CD8-positive, alpha-beta memory T cell (primary cell): ENCODE measurements around the gene DOK3. TPM values are rescaled to one million over a fixed set of nuclear protein-coding genes. Genes with fewer than 3 reads are reported as not detected.

Experiments
- CTCF ChIA-PET: fragments of 350-600 bp; sonication (Branson Sonifier 250); formaldehyde crosslinking; loops from one replicate; lab custom pipeline; 2021; ENCODE audit warnings: antibody characterized with exemption; lab: Charles Lee
- POLR2A ChIA-PET: fragments of 350-600 bp; sonication (Branson Sonifier 250); formaldehyde crosslinking; loops from one replicate; lab custom pipeline; 2021; ENCODE audit warnings: antibody characterized with exemption; lab: Charles Lee
- DNase-seq, 5 donors: peaks; one replicate each; pipeline versions ENCODE4 v3.0.0 to v3.0.0-alpha.2; 2020 to 2022; ENCODE audit warnings: mixed read lengths in 1 of 5
- H3K27ac ChIP-seq: one replicate; pipeline ENCODE4 v1.7.0; 2013; ENCODE audit warnings: low read depth, mild to moderate bottlenecking, low read length, moderate library complexity
- H3K27me3 ChIP-seq: 2 replicates; pipeline ENCODE4 v1.7.0; 2013; ENCODE audit warnings: low read length, mild to moderate bottlenecking; ENCODE audit not compliant: insufficient read depth, poor library complexity, severe bottlenecking
- H3K36me3 ChIP-seq: 2 replicates; pipeline ENCODE4 v1.7.0; 2013; ENCODE audit warnings: mild to moderate bottlenecking, low read length, moderate library complexity; ENCODE audit not compliant: insufficient read depth
- H3K4me1 ChIP-seq: 2 replicates; pipeline ENCODE4 v1.7.0; 2013; ENCODE audit warnings: mild to moderate bottlenecking, low read length, moderate library complexity; ENCODE audit not compliant: insufficient read depth
- H3K4me3 ChIP-seq: 2 replicates; pipeline ENCODE4 v1.7.0; 2013; ENCODE audit warnings: mild to moderate bottlenecking, low read length
- H3K9me3 ChIP-seq: 2 replicates; pipeline ENCODE4 v1.7.0; 2013; ENCODE audit warnings: mild to moderate bottlenecking, low read length
- H3K27ac Mint-ChIP-seq, 8 donors: one replicate each; pipeline ENCODE4 v1.8.0; 2020 to 2021; ENCODE audit warnings: mixed read lengths in 8 of 8, mild to moderate bottlenecking in 6 of 8, inconsistent platforms in 3 of 8, moderate library complexity in 3 of 8
- H3K27me3 Mint-ChIP-seq, 2 donors: one replicate each; pipeline ENCODE4 v1.8.0; 2020 to 2021; ENCODE audit warnings: mixed read lengths in 2 of 2, mild to moderate bottlenecking in 1 of 2, moderate library complexity in 1 of 2
- H3K36me3 Mint-ChIP-seq, 3 donors: one replicate each; pipeline ENCODE4 v1.8.0; 2020 to 2021; ENCODE audit warnings: mixed read lengths in 3 of 3, inconsistent platforms in 1 of 3, mild to moderate bottlenecking in 1 of 3
- H3K4me1 Mint-ChIP-seq, 3 donors: one replicate each; pipeline ENCODE4 v1.8.0; 2020 to 2021; ENCODE audit warnings: mixed read lengths in 3 of 3, inconsistent platforms in 1 of 3, mild to moderate bottlenecking in 1 of 3
- H3K4me3 Mint-ChIP-seq, 7 donors: one replicate each; pipeline ENCODE4 v1.8.0; 2020 to 2021; ENCODE audit warnings: mixed read lengths in 7 of 7, mild to moderate bottlenecking in 6 of 7, moderate library complexity in 4 of 7, inconsistent platforms in 2 of 7
- H3K9me3 Mint-ChIP-seq, 5 donors: one replicate each; pipeline ENCODE4 v1.8.0; 2020 to 2022; ENCODE audit warnings: mixed read lengths in 5 of 5, mild to moderate bottlenecking in 3 of 5, moderate library complexity in 2 of 5, inconsistent platforms in 1 of 5
- polyA plus RNA-seq: library from polyadenylated mRNA; unstranded; fragments of 300-500 nt; fragmentation: Illumina TruSeq; gene quantifications from one replicate; pipeline ENCODE4 v1.2.3, GENCODE V29; 2021
- total RNA-seq, 2 experiments: library from RNA; stranded (reverse); gene quantifications; one replicate each; pipeline ENCODE4 v1.2.3, GENCODE V29; 2021

The DOK3 gene
- total and polyA plus RNA-seq, 3 experiments from 2014 or later, result 0.08 to 5.1 (median 4.2) TPM

DNA sequence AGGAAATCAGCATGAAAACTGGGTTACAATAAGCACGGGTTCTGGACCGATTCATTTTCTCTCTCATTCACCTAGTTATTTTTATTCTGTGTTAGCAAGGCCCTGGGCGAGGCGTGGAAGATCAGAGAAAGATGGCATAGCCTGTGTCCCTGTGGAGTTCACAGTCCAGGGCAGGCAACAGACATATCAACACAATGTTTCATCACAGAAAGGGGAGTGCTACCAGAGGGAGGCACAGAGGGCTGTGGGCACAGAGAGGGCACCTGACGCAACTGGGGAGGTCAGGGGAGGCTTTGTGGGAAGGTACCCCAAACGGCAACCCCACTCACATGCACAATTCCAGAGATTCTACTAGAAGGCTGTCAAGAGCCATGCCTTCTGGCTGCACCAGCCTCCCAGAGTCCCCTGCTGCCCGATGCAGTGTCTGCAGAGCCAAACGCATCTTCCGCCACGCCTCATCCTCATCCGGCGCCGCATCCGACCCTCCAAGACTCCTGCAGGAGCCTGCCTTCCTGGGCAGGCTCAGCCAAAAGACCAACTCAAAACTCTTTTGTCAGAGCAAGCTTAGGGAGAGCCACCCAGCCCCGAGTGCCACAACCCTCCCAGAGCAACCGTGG lies 43.3 kb upstream of the DOK3 start:
- H3K4me3 Mint-ChIP-seq, result peak overlapping the region; percentile 82 to 90 (median 88)
- CTCF ChIA-PET, result no interaction called here
- Histone ChIP-seq H3K36me3 (no peaks in the 10 kb centered on the region), H3K4me3 (peak overlapping the region; percentile 64), H3K9me3 (no peaks in the 10 kb centered on the region), H3K4me1 (peaks cover 21% of the 10 kb centered on the region), H3K27me3 (no peaks in the 10 kb centered on the region), H3K27ac (peak overlapping the region; percentile 49)
- no peak for DNase-seq
- no peaks in the 10 kb centered on the region for H3K27me3 Mint-ChIP-seq
- H3K4me1 Mint-ChIP-seq, result peaks cover 45 to 70% (median 65%) of the 10 kb centered on the region in 3 donors
- POLR2A ChIA-PET, result interaction anchor here (0.5 kb wide), 1 partner anchor 553 kb away, joined by 4 read pairs; no protein-coding TSS in a partner anchor
- H3K27ac Mint-ChIP-seq, result peak overlapping the region; percentile 18 to 90 (median 72)
- no peaks in the 10 kb centered on the region for H3K9me3 Mint-ChIP-seq
- peaks cover 0 to 32% (median 3%) of the 10 kb centered on the region in 3 donors for H3K36me3 Mint-ChIP-seq

DNA sequence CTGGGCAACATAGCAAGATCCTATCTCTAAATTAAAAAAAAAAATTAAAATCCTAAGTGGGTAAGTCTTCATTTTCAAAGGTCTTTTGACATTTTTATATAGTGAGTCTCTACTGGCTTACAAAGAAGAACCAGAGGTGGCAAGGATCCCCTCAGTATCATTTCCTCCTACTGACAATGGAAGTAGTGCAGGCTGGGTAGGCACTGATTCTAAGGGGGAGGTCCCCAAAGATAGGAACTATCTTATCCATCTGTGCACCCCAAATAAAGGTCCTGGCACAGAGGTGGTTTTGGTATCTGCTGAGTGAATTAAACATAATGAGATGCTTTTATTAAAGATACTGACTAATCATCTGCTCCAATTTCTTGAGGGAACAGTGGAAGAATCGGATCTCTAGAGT lies 40.5 kb upstream of the DOK3 start:
- Histone ChIP-seq H3K36me3 (no peaks in the 10 kb centered on the region), H3K27me3 (no peaks in the 10 kb centered on the region), H3K4me3 (no peak overlapping the region), H3K9me3 (no peaks in the 10 kb centered on the region), H3K27ac (no peak overlapping the region), H3K4me1 (peaks cover 21% of the 10 kb centered on the region)
- Mint-ChIP-seq H3K27ac (peak overlapping the region in 2 of 8 donors; percentile 19 to 40), H3K36me3 (peaks cover 0 to 44% (median 3%) of the 10 kb centered on the region in 3 donors), H3K9me3 (no peaks in the 10 kb centered on the region), H3K27me3 (no peaks in the 10 kb centered on the region), H3K4me3 (peak overlapping the region in 2 of 7 donors; percentile 10 to 13), H3K4me1 (peaks cover 47 to 69% (median 67%) of the 10 kb centered on the region in 3 donors)
- ChIA-PET POLR2A (no interaction called here), CTCF (interaction anchor here (1.1 kb wide), 1 partner anchor 160 kb away, joined by 4 read pairs; no protein-coding TSS in a partner anchor)
- DNase-seq, result no peak

GRCh38 chr5:177548495-177548894 lies 38.9 kb upstream of the DOK3 start:
- no peaks in the 10 kb centered on the region for H3K27me3 Mint-ChIP-seq
- CTCF ChIA-PET, result interaction anchor here (1.1 kb wide), 2 partner anchors 11 to 21 kb away, joined by 3 to 4 read pairs; no protein-coding TSS in a partner anchor
- H3K9me3 Mint-ChIP-seq, result no peaks in the 10 kb centered on the region
- peaks cover 15% of the 10 kb centered on the region for H3K4me1 ChIP-seq
- H3K27ac Mint-ChIP-seq, result no peak overlapping the region
- no peaks in the 10 kb centered on the region for H3K36me3 ChIP-seq
- no peak overlapping the region for H3K4me3 ChIP-seq
- H3K4me3 Mint-ChIP-seq, result no peak overlapping the region
- no peak overlapping the region for H3K27ac ChIP-seq
- POLR2A ChIA-PET, result interaction anchor here (0.6 kb wide), 1 partner anchor 18 kb away, joined by 3 read pairs; no protein-coding TSS in a partner anchor
- peaks cover 0 to 44% (median 3%) of the 10 kb centered on the region in 3 donors for H3K36me3 Mint-ChIP-seq
- no peaks in the 10 kb centered on the region for H3K27me3 ChIP-seq
- peaks cover 45 to 73% (median 72%) of the 10 kb centered on the region in 3 donors for H3K4me1 Mint-ChIP-seq
- DNase-seq, result no peak
- H3K9me3 ChIP-seq, result no peaks in the 10 kb centered on the region

GRCh38 chr5:177547736-177548135 lies 38.1 kb upstream of the DOK3 start:
- no peak overlapping the region for H3K4me3 Mint-ChIP-seq
- Histone ChIP-seq H3K27me3 (no peaks in the 10 kb centered on the region), H3K4me3 (no peak overlapping the region), H3K27ac (no peak overlapping the region), H3K36me3 (no peaks in the 10 kb centered on the region), H3K4me1 (peaks cover 7% of the 10 kb centered on the region), H3K9me3 (no peaks in the 10 kb centered on the region)
- H3K27ac Mint-ChIP-seq, result peak overlapping the region in 3 of 8 donors; percentile 39 to 94 (median 47)
- H3K4me1 Mint-ChIP-seq, result peaks cover 38 to 71% (median 69%) of the 10 kb centered on the region in 3 donors
- no peaks in the 10 kb centered on the region for H3K27me3 Mint-ChIP-seq
- ChIA-PET POLR2A (interaction anchor here (0.6 kb wide), 1 partner anchor 19 kb away, joined by 3 read pairs; no protein-coding TSS in a partner anchor), CTCF (interaction anchor here (1.1 kb wide), 2 partner anchors 10 to 20 kb away, joined by 3 to 4 read pairs; no protein-coding TSS in a partner anchor)
- peaks cover 0 to 44% (median 3%) of the 10 kb centered on the region in 3 donors for H3K36me3 Mint-ChIP-seq
- no peak for DNase-seq
- H3K9me3 Mint-ChIP-seq, result no peaks in the 10 kb centered on the region

GRCh38 chr5:177546258-177546741 lies 36.7 kb upstream of the DOK3 start:
- ChIA-PET CTCF (interaction anchor here (1.3 to 1.6 kb wide), 2 partner anchors 21 to 45 kb away, joined by 3 read pairs; no protein-coding TSS in a partner anchor), POLR2A (no interaction called here)
- DNase-seq, result no peak
- Histone ChIP-seq H3K36me3 (no peaks in the 10 kb centered on the region), H3K27ac (no peak overlapping the region), H3K27me3 (no peaks in the 10 kb centered on the region), H3K9me3 (no peaks in the 10 kb centered on the region), H3K4me1 (no peaks in the 10 kb centered on the region), H3K4me3 (no peak overlapping the region)
- Mint-ChIP-seq H3K4me1 (peaks cover 34 to 61% (median 61%) of the 10 kb centered on the region in 3 donors), H3K4me3 (no peak overlapping the region), H3K27ac (peak overlapping the region in 1 of 8 donors; percentile 68), H3K9me3 (no peaks in the 10 kb centered on the region), H3K36me3 (peaks cover 0 to 42% (median 3%) of the 10 kb centered on the region in 3 donors), H3K27me3 (no peaks in the 10 kb centered on the region)

DNA sequence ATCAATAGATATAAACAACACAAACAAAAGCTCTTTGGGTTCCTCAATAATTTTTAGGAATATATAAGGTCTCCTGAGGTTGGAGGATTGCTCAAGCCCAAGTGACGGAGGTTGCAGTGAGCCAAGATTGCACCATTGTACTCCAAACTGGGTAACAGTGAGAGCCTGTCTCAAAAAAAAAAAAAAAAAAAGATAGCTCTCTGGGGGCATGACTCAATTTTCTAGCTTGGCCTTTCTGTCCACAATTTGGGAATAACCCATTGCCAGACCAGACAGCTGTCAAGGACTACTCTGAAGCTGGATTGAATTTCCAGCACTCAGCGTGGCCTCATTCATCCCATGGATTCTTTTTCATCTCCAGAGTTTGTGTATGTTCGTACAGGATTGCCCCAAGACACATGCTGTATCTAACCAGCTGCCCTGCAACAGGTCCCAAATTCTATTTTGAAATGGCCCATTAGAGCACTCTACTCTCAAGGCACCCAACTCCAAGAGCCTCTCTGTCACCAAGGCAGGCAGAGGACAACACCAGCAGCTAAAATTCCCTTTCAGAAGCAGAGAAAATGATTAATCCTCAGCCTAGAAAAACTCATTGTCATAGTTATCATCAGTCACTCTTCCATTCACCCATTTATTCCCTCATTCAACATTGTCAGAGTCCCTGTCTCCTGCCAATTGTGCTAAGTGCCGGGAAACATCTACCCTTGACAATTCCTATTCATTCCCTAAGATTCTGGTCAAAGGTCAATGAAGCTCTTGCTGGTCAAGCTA lies 36.0 kb upstream of the DOK3 start:
- peak overlapping the region in 3 of 8 donors; percentile 56 to 69 (median 68) for H3K27ac Mint-ChIP-seq
- H3K27me3 Mint-ChIP-seq, result no peaks in the 10 kb centered on the region
- DNase-seq, result no peak
- no peaks in the 10 kb centered on the region for H3K4me1 ChIP-seq
- H3K4me3 Mint-ChIP-seq, result peak overlapping the region in 1 of 7 donors; percentile 10
- H3K4me3 ChIP-seq, result no peak overlapping the region
- peaks cover 0 to 42% (median 3%) of the 10 kb centered on the region in 3 donors for H3K36me3 Mint-ChIP-seq
- H3K27me3 ChIP-seq, result no peaks in the 10 kb centered on the region
- H3K9me3 Mint-ChIP-seq, result no peaks in the 10 kb centered on the region
- H3K9me3 ChIP-seq, result no peaks in the 10 kb centered on the region
- no peak overlapping the region for H3K27ac ChIP-seq
- POLR2A ChIA-PET, result no interaction called here
- H3K36me3 ChIP-seq, result no peaks in the 10 kb centered on the region
- CTCF ChIA-PET, result interaction anchor here (1.3 to 1.6 kb wide), 2 partner anchors 20 to 44 kb away, joined by 3 read pairs; no protein-coding TSS in a partner anchor
- H3K4me1 Mint-ChIP-seq, result peaks cover 37 to 64% (median 60%) of the 10 kb centered on the region in 3 donors

DNA sequence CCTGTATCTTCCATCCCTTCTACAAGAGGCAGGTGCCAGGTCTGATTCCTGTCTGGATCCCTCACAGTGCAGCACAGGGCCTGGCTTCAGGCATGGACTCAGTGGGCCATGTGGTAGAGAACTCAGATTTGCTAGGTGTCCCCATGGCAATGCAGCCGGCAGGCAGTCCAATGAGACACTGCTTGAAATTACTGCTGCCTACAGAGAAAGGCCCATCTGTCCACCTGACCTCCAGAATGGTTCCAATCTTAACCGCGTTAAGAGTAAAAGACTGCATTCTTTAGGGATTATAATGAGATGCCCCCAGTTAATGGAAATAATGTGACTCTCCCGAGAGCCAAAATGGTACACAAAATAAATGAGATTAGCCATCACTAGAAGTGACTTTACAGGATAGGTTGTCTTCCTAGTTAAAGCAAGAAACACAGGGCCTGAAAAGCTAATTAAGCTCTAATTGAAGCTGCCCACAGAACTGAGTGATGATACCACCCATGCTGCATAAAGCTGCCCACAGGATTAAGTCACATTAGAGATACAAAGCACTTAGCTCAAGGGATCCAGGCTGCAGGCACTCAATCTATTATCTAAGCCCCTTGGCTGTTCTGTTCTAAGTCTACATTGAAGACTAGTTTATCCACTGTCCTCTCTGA lies 33.3 kb upstream of the DOK3 start:
- no peak overlapping the region for H3K4me3 ChIP-seq
- no peak for DNase-seq
- H3K36me3 ChIP-seq, result peaks cover 13% of the 10 kb centered on the region
- peak overlapping the region in 3 of 8 donors; percentile 13 to 43 (median 18) for H3K27ac Mint-ChIP-seq
- H3K4me1 ChIP-seq, result no peaks in the 10 kb centered on the region
- H3K4me3 Mint-ChIP-seq, result no peak overlapping the region
- POLR2A ChIA-PET, result no interaction called here
- no peak overlapping the region for H3K27ac ChIP-seq
- no peaks in the 10 kb centered on the region for H3K27me3 Mint-ChIP-seq
- H3K4me1 Mint-ChIP-seq, result peaks cover 27 to 50% (median 46%) of the 10 kb centered on the region in 3 donors
- peaks cover 0 to 53% (median 2%) of the 10 kb centered on the region in 3 donors for H3K36me3 Mint-ChIP-seq
- H3K9me3 Mint-ChIP-seq, result no peaks in the 10 kb centered on the region
- no peaks in the 10 kb centered on the region for H3K27me3 ChIP-seq
- H3K9me3 ChIP-seq, result no peaks in the 10 kb centered on the region
- CTCF ChIA-PET, result no interaction called here
